Right lobe of liver (tissue), 6 donors: ENCODE data around the gene RAB11FIP4. TPM values are rescaled to one million over a fixed set of nuclear protein-coding genes. Genes with fewer than 3 reads are reported as not detected.

ENCODE experiments used
- ATAC-seq, 4 donors: fragments of 200-7000 bp; cut with Tn5 transposase; one replicate each; pipeline ENCODE4 v1.9.1; 2020; ENCODE audit warnings: mild to moderate bottlenecking in 4 of 4, moderate library complexity in 4 of 4
- DNase-seq, 3 donors: peaks; one replicate each; pipeline ENCODE4 v3.0.0-alpha.2; 2020
- H3K27ac ChIP-seq, 3 donors: fragments of 200-600 bp; one replicate each; pipeline ENCODE4 v1.8.0; 2022
- H3K27me3 ChIP-seq, 2 donors: fragments of 200-600 bp; one replicate each; pipeline ENCODE4 v1.8.0; 2022
- H3K36me3 ChIP-seq, 4 donors: fragments of 200-600 bp; sonication (generic) in 1 of 4; one replicate each; pipeline versions ENCODE4 v1.5.1 to v1.8.0; 2017 to 2022; ENCODE audit warnings: control low read depth in 1 of 4
- H3K4me1 ChIP-seq, 4 donors: fragments of 200-600 bp; sonication (generic) in 1 of 4; one replicate each; pipeline versions ENCODE4 v1.5.1 to v1.8.0; 2017 to 2022; ENCODE audit warnings: control low read depth in 1 of 4
- H3K4me3 ChIP-seq, 3 donors: fragments of 200-600 bp; one replicate each; pipeline ENCODE4 v1.8.0; 2022
- H3K9me3 ChIP-seq, 4 donors: fragments of 200-600 bp; sonication (generic) in 1 of 4; one replicate each; pipeline versions ENCODE4 v1.5.1 to v1.8.0; 2017 to 2022; ENCODE audit warnings: control low read depth in 1 of 4
- CTCF ChIP-seq, 4 donors: fragments of 200-600 bp in 3 of 4; fragments of 450-650 bp in 1 of 4; IDR thresholded peaks; one replicate each; pipeline versions ENCODE4 v1.5.1 to v1.8.0; 2016 to 2022; ENCODE audit warnings: antibody characterized with exemption in 4 of 4, mild to moderate bottlenecking in 2 of 4
- POLR2A ChIP-seq: fragments of 450-650 bp; IDR thresholded peaks from one replicate; pipeline ENCODE4 v1.6.1; 2017; ENCODE audit warnings: antibody characterized with exemption, mild to moderate bottlenecking
- WGBS: methylation state at CpG from one replicate; pipeline ENCODE4 v1.1.6; 2018; ENCODE audit warnings: low coverage, low lambda C conversion rate; ENCODE audit not compliant: insufficient coverage; ENCODE audit errors: missing lambda C conversion rate; 5-methylcytosine and 5-hydroxymethylcytosine counted together
- intact Hi-C, 2 donors: fragments of 100-400 bp; cut with DNase I; formaldehyde crosslinking; loops; one replicate each; pipeline versions ENCODE4 v1.11.2 to v1.14.1; 2022
- total RNA-seq, 6 experiments: library from RNA; depleted of rRNA in 2 of 6; stranded (reverse); fragments of >200 nt in 2 of 6; fragmentation: NEBNext Ultra II Directional in 3 of 6; extraction: Animal tissue kit (Norgen Biotek cat#: 25700) in 3 of 6; gene quantifications; one replicate each; pipeline versions ENCODE4 v1.1.0 to v1.2.4, GENCODE V29; 2016 to 2023
- donor health status: DM: no; HTN: yes; CAD: no.
- donor health status: DM: no; HTN: no; CAD: no.
- donor health status: DM: no; HTN: no; CAD: no.
- donor health status: DM: no; HTN: yes; CAD: no.
- donor health status: DM: no; HTN: yes; CAD: no.

Gene RAB11FIP4
- total RNA-seq, 6 experiments from 2014 or later: 3.5 to 6.6 (median 4.6) TPM

- H3K9me3 ChIP-seq: no peaks in the 10 kb centered on the region
- no peak overlapping the region for H3K27ac ChIP-seq
- 27% methylated on average over 9 of the region's 17 CpGs for WGBS
- intact Hi-C loops: no loop called here
- DNase-seq (peak in 1 of 3 donors; percentile 64), ATAC-seq (peak; percentile 68 to 79 (median 72))
- no peaks in the 10 kb centered on the region for H3K27me3 ChIP-seq
- TF ChIP-seq POLR2A: no peak
- no peak for TF ChIP-seq CTCF (IDR thresholded peaks at IDR 0.05)
- no peaks in the 10 kb centered on the region for H3K36me3 ChIP-seq
- H3K4me3 ChIP-seq: no peak overlapping the region
- peaks cover 0 to 3% (median 0%) of the 10 kb centered on the region in 4 donors for H3K4me1 ChIP-seq
These were observed 34.0 kb downstream of the RAB11FIP4 start for GRCh38 chr17:31425282-31426040.

GRCh38 chr17:31427684-31428083 lies 36.2 kb downstream of the RAB11FIP4 start:
- Histone ChIP-seq H3K4me3 (no peak overlapping the region), H3K4me1 (peaks cover 0 to 3% (median 0%) of the 10 kb centered on the region in 4 donors), H3K9me3 (no peaks in the 10 kb centered on the region), H3K36me3 (no peaks in the 10 kb centered on the region), H3K27me3 (no peaks in the 10 kb centered on the region), H3K27ac (no peak overlapping the region)
- peak in 1 of 4 donors; percentile 28 for ATAC-seq
- intact Hi-C loops: no loop called here
- no CpG with 5 or more reads among the region's 4 CpGs for WGBS
- DNase-seq: peak in 1 of 3 donors; percentile 32
- no peak for TF ChIP-seq CTCF (IDR thresholded peaks at IDR 0.05)
- no peak for TF ChIP-seq POLR2A

GRCh38 chr17:31428111-31428510 lies 36.6 kb downstream of the RAB11FIP4 start:
- 80% methylated on average over 1 of the region's 10 CpGs for WGBS
- Histone ChIP-seq H3K36me3 (no peaks in the 10 kb centered on the region), H3K4me1 (peaks cover 0 to 3% (median 0%) of the 10 kb centered on the region in 4 donors), H3K27me3 (no peaks in the 10 kb centered on the region), H3K27ac (no peak overlapping the region), H3K9me3 (no peaks in the 10 kb centered on the region), H3K4me3 (no peak overlapping the region)
- ATAC-seq: no peak
- TF ChIP-seq POLR2A: no peak
- no peak for TF ChIP-seq CTCF (IDR thresholded peaks at IDR 0.05)
- intact Hi-C loops: no loop called here
- peak in 1 of 3 donors; percentile 17 for DNase-seq

- DNase-seq: no peak
- H3K27ac ChIP-seq: no peak overlapping the region
- no peak for ATAC-seq
- H3K36me3 ChIP-seq: no peaks in the 10 kb centered on the region
- peaks cover 0 to 3% (median 0%) of the 10 kb centered on the region in 4 donors for H3K4me1 ChIP-seq
- intact Hi-C loops: no loop called here
- no peak overlapping the region for H3K4me3 ChIP-seq
- no peaks in the 10 kb centered on the region for H3K9me3 ChIP-seq
- no peaks in the 10 kb centered on the region for H3K27me3 ChIP-seq
- 84% methylated on average over 3 of the region's 4 CpGs for WGBS
- TF ChIP-seq POLR2A: no peak
- no peak for TF ChIP-seq CTCF (IDR thresholded peaks at IDR 0.05)
These were observed 37.0 kb downstream of the RAB11FIP4 start for GRCh38 chr17:31428512-31428911.
